GM18951 (cell line): ENCODE measurements around the gene MAP9.
"Not testable (repeated sequence)": the region's sequence is repeated elsewhere in the genome, so short reads cannot be mapped to it uniquely, and the experiment has no call there.

ENCODE experiments used
- POLR2A ChIP-seq: IDR thresholded peaks from 4 replicates; pipeline ENCODE4 v1.6.1; 2011; ENCODE audit warnings: mild to moderate bottlenecking; ENCODE audit not compliant: insufficient read length, insufficient read depth; ENCODE audit errors: extremely low read depth
- in situ Hi-C: fragments of 300-500 bp; cut with MboI; formaldehyde crosslinking; loops from one replicate; pipeline ENCODE4 v1.12.0; 2022; ENCODE audit warnings: low sequenced_read_pairs, mixed read lengths, inconsistent platforms; ENCODE audit not compliant: unreplicated experiment

Gene MAP9

DNA sequence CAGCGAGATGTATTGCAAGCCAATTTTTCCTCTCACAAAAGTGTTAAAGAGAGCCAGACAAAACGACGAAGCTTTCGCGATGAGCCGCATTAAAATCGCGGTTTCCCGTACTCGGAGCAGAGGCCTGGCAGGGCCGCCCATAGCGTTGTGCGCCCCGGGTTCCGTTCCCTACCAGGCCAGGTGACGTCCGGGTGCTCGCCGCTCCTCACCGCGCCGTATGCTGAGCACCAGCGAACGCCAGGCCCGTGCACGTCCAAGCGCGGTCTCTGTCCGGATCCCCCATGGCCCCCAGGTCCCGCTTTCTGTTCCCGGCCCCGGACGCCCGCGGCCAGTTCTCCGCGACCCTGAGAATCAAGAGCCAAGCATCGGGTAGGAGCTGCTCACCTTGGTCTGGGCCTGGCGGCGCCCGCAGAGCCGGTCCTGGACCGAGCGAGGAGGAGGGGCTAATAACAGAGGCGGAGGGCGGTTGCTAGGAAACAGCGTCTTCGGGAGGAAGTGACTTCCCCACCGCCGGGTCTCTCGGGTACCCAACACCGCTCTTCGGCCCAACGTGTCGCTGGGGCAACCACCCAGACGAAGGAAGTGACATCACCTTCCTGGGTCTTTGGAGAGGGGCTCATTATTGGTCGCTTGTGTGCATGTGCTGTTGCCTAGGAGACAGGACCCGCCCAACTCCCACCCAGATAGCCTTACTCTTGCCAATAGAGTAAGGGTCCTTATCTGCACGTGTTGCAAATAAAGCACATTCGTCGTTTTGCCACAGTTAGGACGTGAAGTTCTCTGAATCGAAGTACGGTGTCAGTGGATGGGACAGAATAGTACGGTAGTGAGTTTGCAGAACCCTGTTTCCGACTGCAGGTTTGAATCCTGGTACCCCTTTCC, at the start of gene MAP9:
Gene MAP9, minus strand, starts transcription at position 579 of the 882 bp plus-strand sequence. CDS start 1,115 bp downstream, outside the sequence.
- in situ Hi-C loops, result no loop called here
- peak; percentile 52 for TF ChIP-seq POLR2A

DNA sequence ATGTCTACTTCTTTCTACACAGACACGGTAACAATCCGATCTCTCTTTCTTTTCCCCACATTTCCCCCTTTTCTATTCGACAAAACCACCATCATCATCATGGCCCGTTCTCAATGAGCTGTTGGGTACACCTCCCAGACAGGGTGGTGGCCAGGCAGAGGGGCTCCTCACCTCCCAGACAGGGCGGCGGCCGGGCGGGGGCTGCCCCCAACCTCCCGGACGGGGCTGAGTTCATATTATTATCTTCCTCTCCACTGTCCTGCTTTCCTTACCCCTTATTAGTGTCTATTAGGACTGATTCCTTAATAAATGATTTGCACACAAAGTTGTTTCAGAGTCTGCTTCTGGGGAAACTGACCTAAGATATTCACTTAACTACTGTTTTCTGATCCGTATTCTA, 48.0 kb upstream of the MAP9 start:
- in situ Hi-C loops, result not testable (repeated sequence)

DNA sequence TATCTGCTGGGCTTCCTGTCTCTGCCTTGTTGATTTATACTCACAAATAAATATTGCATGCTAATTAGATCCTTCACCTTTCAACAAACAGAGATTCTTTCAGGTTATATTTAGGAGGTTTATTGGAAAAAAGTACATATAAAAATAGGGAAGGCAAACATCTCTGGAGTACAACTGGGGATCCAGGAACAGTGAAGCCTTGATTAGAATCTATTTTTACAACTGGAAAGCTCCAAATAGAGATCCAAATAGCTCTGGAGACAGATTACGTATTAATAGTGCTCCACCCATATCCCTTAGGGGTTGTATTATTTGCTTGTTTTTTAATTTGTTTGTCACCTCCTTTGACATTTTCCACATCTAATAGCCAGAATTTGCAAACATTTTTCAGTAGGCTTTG, 46.9 kb upstream of the MAP9 start:
- no peak for TF ChIP-seq POLR2A
- in situ Hi-C loops, result no loop called here

DNA sequence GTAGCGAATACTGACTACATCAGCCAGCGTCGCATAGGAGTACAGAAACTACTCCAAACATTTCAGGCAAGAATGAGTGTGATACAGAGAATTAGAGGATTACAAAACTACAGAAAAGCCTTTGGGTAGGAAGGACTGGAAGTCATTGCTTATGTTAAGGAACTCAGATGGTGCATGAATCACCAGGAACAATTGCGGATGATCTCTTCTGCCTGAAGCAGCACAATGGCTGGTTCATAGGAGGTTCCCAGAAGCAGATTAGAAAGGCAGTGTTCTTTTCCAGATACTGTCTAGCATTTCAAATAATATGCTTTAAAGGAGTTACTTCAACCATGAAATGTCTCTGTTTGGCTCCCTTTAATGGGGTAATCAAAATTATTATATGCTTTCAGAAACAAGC, 42.5 kb upstream of the MAP9 start:
- in situ Hi-C loops, result no loop called here
- no peak for TF ChIP-seq POLR2A

DNA sequence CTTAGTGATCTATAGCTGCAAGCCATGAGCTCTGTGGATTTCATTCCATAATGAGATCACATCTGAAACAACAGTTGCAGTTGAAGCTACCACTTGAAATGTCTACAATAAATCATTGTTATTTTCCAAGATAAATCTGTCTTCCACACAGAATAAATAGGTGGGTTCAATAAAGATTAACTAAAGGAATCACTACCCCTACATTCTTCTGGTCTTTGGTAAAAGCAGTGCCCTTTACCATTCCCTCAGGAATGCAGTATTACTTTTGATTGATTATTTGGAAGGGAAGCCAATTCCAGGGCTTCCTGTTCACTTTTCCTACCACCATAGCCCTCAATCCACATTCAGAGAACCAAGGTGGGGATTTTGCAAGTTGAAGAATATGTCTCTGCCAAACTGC, 38.9 kb upstream of the MAP9 start:
- TF ChIP-seq POLR2A, result no peak
- in situ Hi-C loops, result no loop called here

DNA sequence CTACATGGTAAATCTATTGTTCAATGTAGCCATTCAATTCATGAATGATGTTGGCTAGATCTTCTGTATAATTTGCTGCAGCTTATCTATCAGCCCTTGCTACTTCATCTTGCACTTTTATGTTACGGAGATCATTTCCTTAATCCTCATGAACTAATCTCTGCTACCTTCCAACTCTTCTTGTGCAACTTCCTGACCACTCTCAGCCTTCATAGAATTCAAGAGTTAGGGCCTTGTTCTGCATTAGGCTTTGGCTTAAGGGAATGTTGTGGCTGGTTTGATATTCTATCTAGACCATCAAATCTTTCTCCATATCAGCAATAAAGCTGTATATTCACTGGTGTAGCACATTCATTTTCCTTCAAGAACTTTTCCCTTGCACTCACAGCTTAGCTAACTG, 36.7 kb upstream of the MAP9 start:
- in situ Hi-C loops, result no loop called here
- no peak for TF ChIP-seq POLR2A

DNA sequence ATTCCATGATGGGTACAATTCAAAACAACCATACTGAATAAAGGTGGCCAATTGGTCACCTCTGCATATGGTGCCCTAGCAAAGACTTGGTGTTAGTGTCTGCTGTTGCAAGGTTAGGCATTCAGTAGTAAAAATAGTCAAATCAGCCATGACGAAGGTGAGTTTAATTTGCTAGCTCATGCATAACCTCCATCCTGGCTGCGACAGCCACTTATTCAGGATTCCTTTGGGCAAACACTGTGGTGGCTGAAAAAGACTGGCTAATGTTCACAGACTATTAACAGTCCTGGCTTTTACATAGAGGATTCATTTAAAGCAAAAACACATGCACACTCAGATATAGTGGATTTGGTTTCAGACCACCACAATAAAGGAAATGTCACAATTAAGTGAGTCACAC, 34.8 kb upstream of the MAP9 start:
- in situ Hi-C loops, result no loop called here
- TF ChIP-seq POLR2A, result no peak

DNA sequence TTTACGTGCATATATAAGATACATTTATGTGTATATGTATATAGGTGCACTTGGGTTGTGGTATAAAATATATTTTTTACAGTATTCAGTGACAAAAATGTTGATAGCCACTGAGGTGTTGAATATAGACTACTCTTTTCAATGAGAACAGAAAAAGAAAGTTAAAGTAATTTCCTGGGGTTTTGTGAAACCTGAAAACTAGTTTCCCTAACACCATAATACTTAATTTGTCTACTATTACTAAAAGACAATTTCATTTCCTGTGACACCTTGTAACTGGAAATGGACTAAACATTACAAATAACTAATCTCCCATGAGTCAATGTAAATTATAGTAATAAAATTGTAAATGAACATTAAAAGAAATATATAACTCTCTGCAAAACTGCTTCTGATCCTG, 32.0 kb upstream of the MAP9 start:
- no peak for TF ChIP-seq POLR2A
- in situ Hi-C loops, result no loop called here

DNA sequence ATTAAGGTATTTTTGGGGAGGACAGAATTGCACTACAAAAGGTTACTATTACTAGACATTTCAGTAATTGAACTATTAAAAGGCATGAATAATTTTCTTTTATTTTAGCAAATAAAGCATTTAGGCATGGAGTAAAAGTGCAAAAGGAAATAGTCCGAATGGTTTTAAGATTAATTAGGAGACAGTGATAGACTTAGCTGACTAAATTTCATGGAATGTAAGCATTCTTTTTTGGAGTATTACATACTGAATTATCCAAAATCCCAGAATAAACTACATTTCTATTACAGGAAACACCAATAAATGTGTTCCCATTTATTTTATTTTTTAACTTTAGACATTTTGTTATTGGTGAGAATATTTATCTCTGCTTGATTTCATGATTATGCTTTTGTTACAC, 30.7 kb upstream of the MAP9 start:
- no peak for TF ChIP-seq POLR2A
- in situ Hi-C loops, result no loop called here

DNA sequence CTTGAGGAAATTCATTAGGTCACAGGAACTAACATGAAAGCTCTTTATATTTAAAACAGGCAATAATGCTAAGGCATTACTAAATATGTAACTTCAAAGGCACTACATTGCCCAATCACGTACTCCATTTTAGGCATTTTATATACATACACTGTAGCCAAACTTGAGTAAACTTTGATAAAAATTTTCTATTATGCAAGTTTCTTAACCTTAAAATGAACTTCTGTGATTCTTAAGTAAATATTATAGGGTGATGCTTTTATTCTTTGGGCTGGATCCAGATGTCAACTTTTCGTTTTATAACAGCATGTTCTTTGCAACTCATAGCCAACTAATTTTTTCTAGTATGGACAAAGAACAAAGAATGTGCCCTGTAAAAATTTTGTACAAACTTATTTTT, 28.3 kb upstream of the MAP9 start:
- in situ Hi-C loops, result no loop called here
- TF ChIP-seq POLR2A, result no peak

DNA sequence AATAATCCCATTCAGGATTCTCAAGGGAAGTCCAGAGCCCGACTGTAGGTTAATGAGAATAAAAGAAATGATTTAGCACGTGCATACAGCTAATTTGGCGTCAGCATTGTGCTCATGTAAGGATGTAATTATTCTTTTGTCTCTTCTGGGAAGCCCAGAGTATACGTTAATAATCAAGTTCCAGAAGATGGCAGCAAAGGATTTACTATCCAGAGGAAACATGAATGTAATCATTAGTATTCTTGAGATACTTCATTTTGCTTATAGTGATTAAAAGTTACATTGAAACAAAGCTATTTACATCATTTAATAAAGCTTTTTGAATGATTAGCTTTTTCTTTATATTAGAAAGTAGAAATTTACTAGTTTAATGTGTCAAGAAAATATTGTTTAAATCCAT, 27.1 kb upstream of the MAP9 start:
- in situ Hi-C loops, result no loop called here
- TF ChIP-seq POLR2A, result no peak

DNA sequence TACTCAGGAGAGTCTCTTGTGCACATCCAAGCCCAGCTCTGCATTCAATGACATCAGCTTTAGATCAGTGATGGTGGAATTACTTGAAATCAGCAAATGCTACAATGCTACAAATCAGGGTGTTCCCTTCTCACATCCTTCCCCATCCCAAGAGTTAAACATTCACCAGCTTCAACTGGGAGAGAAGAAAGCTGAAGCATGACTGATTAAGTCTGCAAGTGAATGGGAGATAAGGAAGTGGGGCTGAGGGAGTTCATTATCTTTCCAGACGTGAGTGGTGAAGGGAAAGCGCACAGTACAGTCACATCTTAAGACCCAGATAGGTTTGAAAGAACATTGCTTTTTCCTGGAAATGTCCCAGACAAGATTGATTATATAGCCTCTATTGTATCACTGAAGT, 26.2 kb upstream of the MAP9 start:
- no peak for TF ChIP-seq POLR2A
- in situ Hi-C loops, result no loop called here

DNA sequence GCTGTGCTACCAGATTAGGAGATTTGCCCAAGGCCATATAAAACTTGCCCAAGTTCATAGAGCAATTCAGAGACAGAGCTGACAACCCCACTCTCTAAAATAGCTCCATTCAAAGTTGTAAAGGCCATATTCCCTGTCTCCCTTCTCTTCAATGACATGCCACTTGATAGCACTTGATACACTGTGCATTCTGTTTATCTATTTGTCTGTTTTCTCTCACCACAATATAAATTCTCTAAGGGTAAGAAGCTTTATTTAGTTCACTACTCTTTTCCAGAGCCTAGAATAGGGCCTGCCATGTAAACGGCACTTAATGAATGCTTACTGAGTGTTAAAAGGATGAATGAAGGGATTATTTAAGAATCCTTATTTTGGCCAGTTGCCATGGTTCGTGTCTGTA, 24.1 kb upstream of the MAP9 start:
- in situ Hi-C loops, result no loop called here
- TF ChIP-seq POLR2A, result no peak

DNA sequence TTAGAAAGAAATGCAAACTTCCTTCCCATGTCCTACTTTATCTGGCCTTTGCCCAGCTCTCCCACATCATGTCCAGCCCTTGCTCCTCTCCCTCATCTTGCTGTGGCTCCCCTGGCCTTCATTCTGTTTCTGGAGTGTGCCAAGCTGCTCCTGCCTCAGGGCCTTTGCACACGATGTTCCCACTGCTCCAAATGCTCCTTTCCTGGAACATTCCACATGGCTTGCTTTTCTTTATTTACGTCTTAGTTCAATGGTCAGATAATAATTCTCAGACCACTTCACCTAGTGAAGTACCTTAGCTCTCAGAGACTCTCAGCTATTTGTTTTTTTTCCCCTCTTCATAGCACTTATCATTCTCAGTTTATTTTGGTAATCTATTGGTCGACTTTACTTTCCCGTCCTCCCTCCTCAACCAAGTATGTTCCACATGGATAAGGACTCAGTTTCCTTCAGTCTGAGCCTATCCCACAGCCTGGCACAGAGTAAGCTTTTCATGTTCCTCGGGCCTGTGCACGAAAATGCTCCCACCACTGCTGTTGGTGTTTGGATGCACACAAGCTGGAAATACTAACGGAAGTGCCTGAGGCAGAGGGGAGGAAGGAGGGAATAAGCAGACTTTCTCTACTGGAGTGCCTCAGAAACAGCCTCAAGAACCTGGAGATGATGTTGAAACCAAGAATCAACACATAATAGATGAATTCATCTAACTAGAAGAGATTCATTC, 23.4 kb upstream of the MAP9 start:
- in situ Hi-C loops, result no loop called here
- TF ChIP-seq POLR2A, result no peak
